ENCODE measurements around the gene MUC5B. TPM values are rescaled to one million over a fixed set of nuclear protein-coding genes. Genes with fewer than 3 reads are reported as not detected.

Gene MUC5B
- total RNA-seq, 1 donor from 2014 or later: 1.2 TPM

DNA sequence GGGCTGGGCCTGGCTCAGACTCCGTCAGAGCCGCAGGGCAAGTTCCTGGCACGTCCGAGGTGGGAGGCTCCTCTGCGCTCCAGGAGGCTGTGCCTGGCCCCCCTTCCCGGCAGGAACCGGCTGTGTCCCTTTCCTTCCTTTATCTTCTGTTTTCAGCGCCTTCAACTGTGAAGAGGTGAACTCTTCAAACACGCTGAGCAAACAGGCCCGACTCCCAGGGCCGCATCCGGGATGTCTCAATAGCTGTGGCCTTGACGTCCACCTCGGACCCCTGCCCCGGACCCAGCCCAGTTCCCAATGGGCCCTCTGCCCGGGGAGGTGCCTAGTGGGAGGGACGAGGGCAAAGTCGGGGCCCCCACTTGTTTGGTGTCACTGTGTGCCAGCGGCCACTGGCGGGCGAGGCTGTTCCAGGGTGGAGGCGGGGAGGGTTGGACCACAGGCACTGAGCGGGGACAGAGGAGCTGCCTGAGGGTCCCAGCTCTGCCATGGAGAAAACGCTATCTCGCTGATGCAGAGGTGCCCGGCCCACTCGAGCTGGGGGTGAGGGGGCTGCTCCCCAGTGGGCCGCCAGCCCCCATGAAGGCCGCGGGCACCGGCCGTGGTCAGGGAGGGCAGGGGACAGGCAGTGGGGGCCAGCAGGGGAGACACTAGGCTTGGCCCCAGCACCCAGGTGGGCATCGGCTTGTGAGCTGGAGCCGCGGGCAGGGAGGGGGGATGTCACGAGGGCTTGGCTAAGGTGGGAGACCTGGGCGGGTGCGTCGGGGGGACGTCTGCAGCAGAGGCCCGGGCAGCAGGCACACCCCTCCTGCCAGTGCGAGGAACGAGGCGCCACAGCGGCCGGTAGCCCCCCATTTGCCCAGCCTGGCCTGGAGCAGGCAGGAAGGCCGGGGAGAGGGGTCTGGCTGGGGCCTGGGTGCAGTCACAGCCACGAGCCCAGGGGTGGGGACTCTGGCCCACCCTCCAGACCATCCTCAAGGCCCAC, 2.7 kb upstream of the MUC5B start:
- DNase-seq (ENCODE audit: low spot score): no peak

DNA sequence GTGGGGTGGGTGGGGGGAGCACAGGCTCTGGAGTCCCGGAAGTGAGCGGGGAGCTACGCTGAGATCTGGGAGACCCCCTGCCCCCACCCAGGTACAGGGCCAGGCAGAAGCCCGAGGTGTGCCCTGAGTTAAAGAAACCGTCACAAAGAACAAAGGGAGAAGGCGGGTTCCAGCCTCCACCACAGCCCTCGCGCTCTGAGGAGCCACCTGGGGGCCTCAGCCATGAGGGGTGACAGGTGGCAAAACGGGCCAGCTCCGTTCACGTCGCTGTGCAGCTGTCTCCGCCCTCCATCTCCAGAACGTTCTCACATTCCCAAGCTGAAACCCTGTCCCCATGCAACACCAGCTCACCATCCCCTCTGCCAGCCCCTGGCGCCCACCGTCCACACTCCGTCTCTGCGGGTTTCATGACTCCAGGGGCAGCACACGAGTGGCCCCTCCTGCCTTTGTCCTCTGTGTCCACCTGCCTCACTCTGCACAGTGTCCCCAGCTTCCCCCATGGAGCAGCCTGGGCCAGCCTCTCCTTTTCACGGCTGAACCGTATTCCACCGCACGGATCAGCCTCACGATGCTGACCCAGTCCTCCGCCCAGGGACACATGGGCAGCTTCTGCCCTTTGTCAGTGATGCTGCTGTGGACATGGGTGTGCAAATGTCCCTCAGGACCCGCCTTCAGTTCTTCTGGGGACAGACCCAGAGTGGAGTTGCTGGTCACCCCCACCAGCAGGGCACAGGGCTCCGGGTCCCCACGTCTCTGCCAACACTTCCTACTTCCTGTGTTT, 1.7 kb upstream of the MUC5B start:
- no peak for DNase-seq (ENCODE audit: low spot score)

- DNase-seq (ENCODE audit: low spot score): no peak
Observed at GRCh38 chr11:1221848-1222311, 986 bp upstream of the MUC5B start.

DNA sequence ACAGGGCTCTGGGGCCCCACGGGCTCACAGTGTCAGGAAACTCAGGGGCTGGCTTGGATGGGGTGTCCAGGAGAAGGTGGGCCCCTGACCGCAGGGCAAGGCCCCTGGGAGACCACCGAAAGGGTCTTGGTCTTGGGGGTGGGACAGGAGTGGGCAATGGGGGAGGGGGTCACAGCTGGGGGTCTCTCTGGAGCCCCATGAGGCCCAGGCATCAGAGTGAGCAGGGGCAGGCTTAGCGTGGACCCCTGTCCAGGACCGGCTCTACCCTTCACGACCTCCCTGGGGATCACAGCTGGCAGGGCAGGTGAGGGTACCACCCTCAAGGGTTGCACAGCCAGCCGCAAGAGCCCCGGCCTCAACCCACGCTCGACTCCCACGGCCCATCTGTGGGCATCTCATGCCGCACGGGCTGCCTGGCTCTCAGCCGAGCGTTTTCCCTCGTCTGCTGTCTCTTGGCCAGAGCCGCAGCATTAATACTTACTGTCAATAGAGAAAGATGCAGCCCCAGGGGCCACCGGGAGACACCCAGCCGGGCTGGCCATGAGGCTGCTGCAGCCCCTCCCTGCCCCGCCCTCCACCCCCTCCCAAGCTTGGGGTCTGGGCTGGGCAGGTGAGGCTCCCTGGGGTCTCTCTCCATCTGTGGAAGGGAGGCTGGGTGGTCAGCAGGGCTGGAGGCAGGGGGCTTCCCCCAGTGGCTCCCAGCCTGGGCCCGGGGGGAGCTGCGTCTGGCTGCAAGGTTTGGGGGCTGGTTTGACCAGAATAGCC, 662 bp downstream of the MUC5B start:
- no peak for DNase-seq (ENCODE audit: low spot score)

GRCh38 chr11:1224111-1224490, 1.2 kb downstream of the MUC5B start:
- DNase-seq (ENCODE audit: low spot score): no peak

- peak; percentile 29 for DNase-seq (ENCODE audit: low spot score)
Observed at GRCh38 chr11:1224491-1225385, 1.9 kb downstream of the MUC5B start.

- no peak for DNase-seq (ENCODE audit: low spot score)
Observed at GRCh38 chr11:1225386-1226225, 2.7 kb downstream of the MUC5B start.

GRCh38 chr11:1226226-1226985, 3.5 kb downstream of the MUC5B start:
- no peak for DNase-seq (ENCODE audit: low spot score)

GRCh38 chr11:1226986-1227550, 4.2 kb downstream of the MUC5B start:
- no peak for DNase-seq (ENCODE audit: low spot score)

DNA sequence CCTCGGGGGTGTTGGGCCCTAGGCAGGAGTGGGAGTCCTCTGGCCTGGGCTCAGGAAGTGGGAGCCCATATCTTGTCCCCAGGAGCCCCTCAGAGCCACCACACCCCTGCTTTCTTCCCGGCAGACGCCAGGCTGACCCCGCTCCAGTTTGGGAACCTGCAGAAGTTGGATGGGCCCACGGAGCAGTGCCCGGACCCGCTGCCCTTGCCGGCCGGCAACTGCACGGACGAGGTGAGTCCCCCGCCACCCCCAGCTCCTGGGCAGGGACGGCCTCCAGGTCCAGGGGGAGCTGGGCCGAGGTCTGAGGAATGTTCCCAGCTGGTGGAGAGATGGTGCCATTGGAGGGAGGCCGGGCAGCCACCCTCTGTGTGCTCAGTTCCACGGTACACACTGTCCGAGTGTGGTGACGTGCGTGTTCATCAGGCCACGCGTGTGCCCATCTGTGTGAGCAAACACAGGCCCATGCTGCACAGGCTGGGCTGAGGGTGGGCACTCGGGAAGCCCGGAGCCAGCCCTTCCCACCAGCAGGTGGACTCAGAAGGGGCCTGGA, 4.8 kb downstream of the MUC5B start:
- DNase-seq (ENCODE audit: low spot score): no peak

GRCh38 chr11:1228101-1228821, 5.4 kb downstream of the MUC5B start:
- DNase-seq (ENCODE audit: low spot score): no peak

DNA sequence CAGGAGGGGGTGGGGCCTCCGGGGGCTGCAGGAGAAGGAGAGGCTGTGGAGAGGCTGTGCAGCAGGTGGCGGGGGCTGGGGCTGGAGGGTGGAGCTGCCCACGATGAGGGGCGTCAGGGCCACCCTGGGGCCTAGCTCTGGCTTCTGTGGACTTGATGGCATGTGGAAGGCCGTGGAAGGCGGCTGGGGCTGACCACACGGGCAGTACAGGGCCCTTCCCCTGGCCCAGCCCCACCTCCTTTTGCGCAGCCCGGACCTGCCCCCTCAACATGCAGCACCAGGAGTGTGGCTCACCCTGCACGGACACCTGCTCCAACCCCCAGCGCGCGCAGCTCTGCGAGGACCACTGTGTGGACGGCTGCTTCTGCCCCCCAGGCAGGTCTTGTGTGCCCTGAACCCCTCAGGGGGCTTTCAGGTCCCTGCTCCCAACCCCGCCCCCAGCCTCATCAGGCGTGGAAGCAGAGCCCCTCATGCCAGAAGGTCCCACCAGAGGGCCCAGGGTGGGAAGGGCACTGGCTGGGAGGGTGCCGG, 6.1 kb downstream of the MUC5B start:
- DNase-seq (ENCODE audit: low spot score): no peak

DNA sequence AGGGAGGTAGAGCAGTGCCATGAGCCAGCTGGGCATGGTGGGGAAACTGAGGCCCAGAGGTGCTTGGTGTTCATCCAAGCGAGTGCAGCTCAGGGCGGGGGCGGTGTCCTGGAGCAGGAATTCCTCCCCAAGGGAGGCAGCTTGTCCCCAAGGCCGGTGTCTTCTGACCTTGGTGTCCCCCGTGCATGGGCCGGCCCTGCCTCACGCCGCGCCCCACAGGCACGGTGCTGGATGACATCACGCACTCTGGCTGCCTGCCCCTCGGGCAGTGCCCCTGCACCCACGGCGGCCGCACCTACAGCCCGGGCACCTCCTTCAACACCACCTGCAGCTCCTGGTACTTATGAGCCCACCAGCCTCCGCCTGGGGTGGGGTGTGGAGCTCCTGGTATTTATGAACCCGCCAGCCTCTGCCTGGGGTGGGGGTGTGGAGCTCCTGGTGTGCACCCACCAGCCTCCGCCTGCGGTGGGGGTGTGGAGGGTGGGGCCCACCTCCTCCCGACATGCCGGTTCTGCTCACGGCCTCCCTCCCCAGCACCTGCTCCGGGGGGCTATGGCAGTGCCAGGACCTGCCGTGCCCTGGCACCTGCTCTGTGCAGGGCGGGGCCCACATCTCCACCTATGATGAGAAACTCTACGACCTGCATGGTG, 6.7 kb downstream of the MUC5B start:
- no peak for DNase-seq (ENCODE audit: low spot score)

DNA sequence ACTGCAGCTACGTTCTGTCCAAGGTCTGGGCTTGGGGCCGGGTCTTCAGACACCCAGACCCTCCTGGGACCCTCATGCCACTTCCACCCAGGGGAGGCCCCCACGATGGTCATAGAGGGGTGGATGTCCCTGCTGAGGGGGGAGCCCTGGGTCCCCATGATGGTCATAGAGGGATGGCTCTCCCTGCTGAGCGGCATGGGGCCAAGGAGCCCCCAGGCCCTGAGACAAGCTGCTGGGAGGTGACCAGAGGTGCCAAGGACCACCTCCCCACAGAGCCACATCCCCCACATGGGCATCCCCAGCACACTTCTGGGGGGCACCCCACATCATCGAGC, 7.2 kb downstream of the MUC5B start:
- DNase-seq (ENCODE audit: low spot score): no peak

GRCh38 chr11:1230456-1231395, 7.9 kb downstream of the MUC5B start:
- DNase-seq (ENCODE audit: low spot score): no peak

All from umbilical cord (tissue), 2 donors.